Lower lobe of right lung (tissue), 2 donors: Measurements from ENCODE around the gene CA10. TPM values are rescaled to one million over a fixed set of nuclear protein-coding genes. Genes with fewer than 3 reads are reported as not detected.

ENCODE experiments used
- ATAC-seq, 2 donors: fragments of 200-7000 bp; cut with Tn5 transposase; one replicate each; pipeline ENCODE4 v1.9.1; 2020 to 2022; ENCODE audit warnings: mild to moderate bottlenecking in 2 of 2, moderate library complexity in 2 of 2
- DNase-seq: peaks from one replicate; pipeline ENCODE4 v3.0.0-alpha.2; 2020
- H3K27ac ChIP-seq: fragments of 200-600 bp; one replicate; pipeline ENCODE4 v1.8.0; 2022
- H3K27me3 ChIP-seq: fragments of 200-600 bp; one replicate; pipeline ENCODE4 v1.8.0; 2022; ENCODE audit warnings: low read depth
- H3K36me3 ChIP-seq: fragments of 200-600 bp; one replicate; pipeline ENCODE4 v1.8.0; 2022; ENCODE audit warnings: mild to moderate bottlenecking
- H3K4me1 ChIP-seq: fragments of 200-600 bp; one replicate; pipeline ENCODE4 v1.8.0; 2022
- H3K4me3 ChIP-seq: fragments of 200-600 bp; one replicate; pipeline ENCODE4 v1.8.0; 2022; ENCODE audit warnings: mild to moderate bottlenecking
- H3K9me3 ChIP-seq: fragments of 200-600 bp; one replicate; pipeline ENCODE4 v1.8.0; 2022
- intact Hi-C: fragments of 100-400 bp; cut with DNase I; formaldehyde crosslinking; loops from one replicate; pipeline ENCODE4 v1.11.0; 2022
- total RNA-seq: library from RNA; stranded (reverse); fragmentation: NEBNext Ultra II Directional; extraction: Animal tissue kit (Norgen Biotek cat#: 25700); gene quantifications from one replicate; pipeline ENCODE4 v1.2.1, GENCODE V29; 2021
- TF ChIP-seq, protein P1 (sequence below): fragments of 200-600 bp; IDR thresholded peaks from one replicate; pipeline ENCODE4 v1.8.0; 2022; ENCODE audit warnings: antibody characterized with exemption, mild to moderate bottlenecking
- donor health status: DM: no; HTN: yes; CAD: no; lungs with severe emphysema.

CA10 gene
- total RNA-seq, 1 donor from 2014 or later = not detected

DNA sequence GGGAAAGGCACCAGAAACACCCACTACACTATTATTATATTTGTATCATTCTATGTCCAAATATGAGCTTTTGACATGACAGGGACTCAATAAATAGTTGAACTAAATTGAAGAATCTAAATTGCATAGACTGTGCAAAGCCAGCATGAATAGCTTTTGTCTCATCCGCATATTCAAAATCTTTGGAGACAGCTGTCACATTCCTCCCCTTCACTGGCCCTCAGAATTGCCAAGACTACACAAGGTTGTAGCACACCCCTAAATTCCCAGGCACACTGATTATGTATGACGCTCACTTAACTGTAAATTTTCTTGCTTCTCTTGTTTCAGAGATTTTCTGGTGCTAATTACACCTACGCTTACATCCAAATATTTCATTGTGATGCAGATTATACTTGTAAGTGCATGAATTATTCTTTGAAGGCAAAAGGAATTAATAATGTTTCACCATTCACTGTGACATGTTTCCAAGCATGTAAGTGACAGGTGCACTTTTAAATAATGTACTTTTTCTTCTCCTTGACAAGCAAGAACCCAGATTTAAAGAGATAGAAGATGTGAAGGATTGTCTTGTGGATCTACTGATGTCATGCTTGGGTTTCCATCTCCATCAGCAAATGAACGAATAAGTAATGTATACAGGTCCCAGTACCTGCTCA, 47.5 kb downstream of the CA10 start:
- TF ChIP-seq, protein P1, sequence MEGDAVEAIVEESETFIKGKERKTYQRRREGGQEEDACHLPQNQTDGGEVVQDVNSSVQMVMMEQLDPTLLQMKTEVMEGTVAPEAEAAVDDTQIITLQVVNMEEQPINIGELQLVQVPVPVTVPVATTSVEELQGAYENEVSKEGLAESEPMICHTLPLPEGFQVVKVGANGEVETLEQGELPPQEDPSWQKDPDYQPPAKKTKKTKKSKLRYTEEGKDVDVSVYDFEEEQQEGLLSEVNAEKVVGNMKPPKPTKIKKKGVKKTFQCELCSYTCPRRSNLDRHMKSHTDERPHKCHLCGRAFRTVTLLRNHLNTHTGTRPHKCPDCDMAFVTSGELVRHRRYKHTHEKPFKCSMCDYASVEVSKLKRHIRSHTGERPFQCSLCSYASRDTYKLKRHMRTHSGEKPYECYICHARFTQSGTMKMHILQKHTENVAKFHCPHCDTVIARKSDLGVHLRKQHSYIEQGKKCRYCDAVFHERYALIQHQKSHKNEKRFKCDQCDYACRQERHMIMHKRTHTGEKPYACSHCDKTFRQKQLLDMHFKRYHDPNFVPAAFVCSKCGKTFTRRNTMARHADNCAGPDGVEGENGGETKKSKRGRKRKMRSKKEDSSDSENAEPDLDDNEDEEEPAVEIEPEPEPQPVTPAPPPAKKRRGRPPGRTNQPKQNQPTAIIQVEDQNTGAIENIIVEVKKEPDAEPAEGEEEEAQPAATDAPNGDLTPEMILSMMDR = no peak
- no peak for DNase-seq
- Histone ChIP-seq H3K9me3 (no peaks in the 10 kb centered on the region), H3K4me1 (no peaks in the 10 kb centered on the region), H3K36me3 (no peaks in the 10 kb centered on the region), H3K27ac (no peak overlapping the region), H3K4me3 (no peak overlapping the region), H3K27me3 (no peaks in the 10 kb centered on the region)
- intact Hi-C loops = no loop called here
- no peak for ATAC-seq

DNA sequence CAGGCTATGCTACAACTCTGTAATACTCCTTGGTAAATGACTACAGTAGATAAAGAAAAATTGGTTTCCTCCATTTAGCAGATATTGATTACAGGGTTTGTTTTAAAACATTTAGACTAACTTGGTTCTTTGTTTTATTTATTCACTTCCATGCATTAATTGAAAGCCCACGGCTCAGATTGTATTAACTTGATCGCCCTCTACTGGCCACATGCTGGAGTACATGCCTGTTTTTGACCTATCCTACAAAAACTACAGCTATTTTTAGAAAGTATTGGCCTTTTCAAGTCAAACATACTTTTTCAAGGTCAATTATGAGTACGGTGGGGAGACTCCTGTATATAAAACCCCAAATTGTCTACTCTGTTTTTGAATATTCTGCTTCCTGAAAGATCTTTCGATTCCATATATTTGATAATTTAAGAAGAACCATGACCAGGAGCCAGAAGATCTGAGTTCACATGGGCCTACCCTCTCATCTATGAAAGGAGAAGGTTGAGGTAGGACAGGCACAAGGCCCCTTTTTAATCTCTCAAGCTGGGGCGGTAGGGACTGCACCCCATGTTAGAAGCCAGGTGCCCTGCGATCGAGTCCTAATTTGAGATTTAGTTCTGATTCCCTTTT, 51.8 kb downstream of the CA10 start:
- H3K4me1 ChIP-seq = no peaks in the 10 kb centered on the region
- TF ChIP-seq, protein P1 = peak; percentile 71
- no peaks in the 10 kb centered on the region for H3K27me3 ChIP-seq
- H3K4me3 ChIP-seq = no peak overlapping the region
- H3K9me3 ChIP-seq = no peaks in the 10 kb centered on the region
- intact Hi-C loops = loop anchor here (10.0 kb wide), 1 partner anchor 342 kb away; no protein-coding TSS in a partner anchor
- no peaks in the 10 kb centered on the region for H3K36me3 ChIP-seq
- DNase-seq (no peak), ATAC-seq (no peak)
- no peak overlapping the region for H3K27ac ChIP-seq

DNA sequence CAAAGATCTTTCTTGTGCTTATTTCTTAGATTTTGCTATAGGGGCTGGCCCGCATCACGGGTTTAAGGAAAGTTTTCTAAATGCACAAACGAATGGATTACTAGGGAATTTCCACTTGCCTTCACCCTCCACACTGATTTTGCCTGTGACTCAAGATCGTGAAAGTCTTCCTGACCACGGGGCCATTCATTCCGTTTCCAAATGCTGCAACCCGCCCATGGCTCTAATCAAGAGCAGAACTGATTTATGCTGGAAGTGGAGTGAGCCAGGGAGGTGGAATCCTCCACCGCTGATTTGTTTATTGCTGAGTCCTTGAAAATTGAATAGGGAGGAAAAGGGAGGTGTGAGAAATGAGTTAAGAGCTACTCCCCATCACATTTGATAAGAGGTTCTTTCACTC, 52.4 kb downstream of the CA10 start:
- Histone ChIP-seq H3K4me1 (no peaks in the 10 kb centered on the region), H3K36me3 (no peaks in the 10 kb centered on the region), H3K27ac (no peak overlapping the region), H3K4me3 (no peak overlapping the region), H3K9me3 (no peaks in the 10 kb centered on the region), H3K27me3 (no peaks in the 10 kb centered on the region)
- DNase-seq (no peak), ATAC-seq (no peak)
- TF ChIP-seq, protein P1 = no peak
- intact Hi-C loops = loop anchor here (10.0 kb wide), 1 partner anchor 341 kb away; no protein-coding TSS in a partner anchor

DNA sequence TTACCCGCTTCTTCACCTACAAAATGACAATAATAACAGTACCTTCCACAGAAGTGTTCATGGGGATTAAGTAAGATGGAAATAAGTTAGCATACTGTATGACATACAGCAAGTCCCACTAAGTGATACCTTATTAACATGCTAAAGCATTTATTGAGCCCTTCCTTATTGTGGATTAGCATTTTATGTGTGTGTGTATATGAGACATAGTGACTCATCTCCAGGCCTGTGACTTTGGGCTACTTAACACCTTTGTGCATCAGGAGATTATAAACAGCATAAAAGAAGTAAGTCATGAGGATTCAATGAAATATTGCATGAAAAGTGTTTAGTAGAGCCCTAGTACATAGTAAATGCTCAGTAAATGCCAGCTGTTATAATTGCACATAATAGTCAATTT, 52.9 kb downstream of the CA10 start:
- TF ChIP-seq, protein P1 = no peak
- Histone ChIP-seq H3K36me3 (no peaks in the 10 kb centered on the region), H3K4me1 (no peaks in the 10 kb centered on the region), H3K9me3 (no peaks in the 10 kb centered on the region), H3K27me3 (no peaks in the 10 kb centered on the region), H3K4me3 (no peak overlapping the region), H3K27ac (no peak overlapping the region)
- intact Hi-C loops = loop anchor here (10.0 kb wide), 1 partner anchor 341 kb away; no protein-coding TSS in a partner anchor
- ATAC-seq (no peak), DNase-seq (no peak)

DNA sequence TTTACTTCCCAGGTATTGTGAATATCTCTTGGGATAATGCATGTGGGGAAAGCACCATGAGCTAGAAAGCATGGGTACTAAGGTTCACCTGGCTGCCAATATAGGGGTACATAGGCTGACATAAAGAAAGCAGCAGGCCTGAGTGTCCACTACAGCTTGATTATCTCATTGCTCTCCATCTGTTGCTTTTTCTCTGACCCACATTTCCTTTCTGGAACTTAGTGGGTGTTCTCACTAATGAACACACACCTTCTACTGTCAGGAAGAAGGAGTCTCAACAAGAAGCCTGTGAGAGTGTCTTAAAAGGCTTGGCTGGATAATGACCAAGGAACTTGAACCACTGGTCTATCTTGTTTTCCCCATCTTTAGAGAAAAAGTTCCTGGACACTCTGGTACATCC, 62.5 kb downstream of the CA10 start:
- no peak for ATAC-seq
- H3K36me3 ChIP-seq = no peaks in the 10 kb centered on the region
- H3K4me3 ChIP-seq = no peak overlapping the region
- H3K27ac ChIP-seq = no peak overlapping the region
- no peaks in the 10 kb centered on the region for H3K4me1 ChIP-seq
- DNase-seq = no peak
- intact Hi-C loops = no loop called here
- TF ChIP-seq, protein P1 = no peak
- H3K9me3 ChIP-seq = no peaks in the 10 kb centered on the region
- no peaks in the 10 kb centered on the region for H3K27me3 ChIP-seq
